ENCODE data around the gene ADCY3. TPM values are rescaled to one million over a fixed set of nuclear protein-coding genes. Genes with fewer than 3 reads are reported as not detected.

The ADCY3 gene
- total RNA-seq, 1 experiment from 2014 or later = 36.8 TPM

Other genes starting within 250 kb of the ADCY3 start
- gene PTRHD1, start 126.8 kb downstream of the ADCY3 start, total RNA-seq (2014; rRNA removed; shearing (Covaris generic)) = 41.9 and 51.6 TPM in 2 replicates
- gene CENPO, start 126.8 kb downstream of the ADCY3 start, total RNA-seq (2014; rRNA removed; shearing (Covaris generic)) = 47.1 and 54.0 TPM in 2 replicates
- 3.2 and 3.8 TPM in 2 replicates for gene DNAJC27, start 51.7 kb upstream of the ADCY3 start, total RNA-seq (2014; rRNA removed; shearing (Covaris generic))
- gene EFR3B, start 121.8 kb upstream of the ADCY3 start, total RNA-seq (2014; rRNA removed; shearing (Covaris generic)) = 2.2 TPM in 2 replicates
- gene POMC, start 248.3 kb upstream of the ADCY3 start, total RNA-seq (2014; rRNA removed; shearing (Covaris generic)) = not detected in 2 replicates

Measured in A172 (cell line).